Measurements from ENCODE around the gene MYO1E.

Gene MYO1E

DNA sequence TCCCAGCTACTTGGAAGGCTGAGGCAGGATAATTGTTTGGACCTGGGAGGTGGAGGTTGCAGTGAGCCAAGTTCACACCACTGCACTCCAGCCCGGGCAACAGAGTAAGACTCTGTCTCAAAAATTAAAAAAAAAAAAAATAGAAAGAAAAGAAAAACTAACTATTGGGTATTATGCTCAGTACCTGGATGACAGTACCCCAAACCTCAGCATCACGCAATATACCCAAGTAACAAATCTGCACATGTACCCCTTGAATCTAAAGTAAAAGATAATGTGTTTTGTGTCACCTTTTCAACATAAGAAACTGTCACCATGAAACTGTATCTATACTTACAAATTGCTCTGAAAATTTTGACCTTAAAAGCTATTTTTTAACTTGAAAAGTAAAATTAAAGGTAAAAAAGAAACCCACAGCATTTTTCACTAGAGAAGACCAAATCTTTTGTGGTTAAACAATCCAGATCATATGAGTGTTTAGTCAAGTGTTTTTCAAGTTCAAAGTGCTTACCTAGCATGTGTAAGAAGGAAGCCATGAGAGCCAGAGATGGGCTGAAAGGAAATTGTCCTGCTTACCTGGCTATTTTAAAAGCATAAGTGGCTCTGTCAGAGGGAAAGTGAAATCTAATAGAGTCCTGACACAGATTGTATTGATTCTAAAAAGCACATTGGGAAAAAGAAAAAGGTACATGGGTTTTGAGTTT lies 50.5 kb downstream of the MYO1E start:
- ChIA-PET POLR2A (no interaction called here), CTCF (interaction anchor here (1.4 kb wide), 1 partner anchor 9 kb away, joined by 4 read pairs; no protein-coding TSS in a partner anchor)
- DNase-seq (ENCODE audit: extremely low spot score) = no peak
- TF ChIP-seq, protein P1, sequence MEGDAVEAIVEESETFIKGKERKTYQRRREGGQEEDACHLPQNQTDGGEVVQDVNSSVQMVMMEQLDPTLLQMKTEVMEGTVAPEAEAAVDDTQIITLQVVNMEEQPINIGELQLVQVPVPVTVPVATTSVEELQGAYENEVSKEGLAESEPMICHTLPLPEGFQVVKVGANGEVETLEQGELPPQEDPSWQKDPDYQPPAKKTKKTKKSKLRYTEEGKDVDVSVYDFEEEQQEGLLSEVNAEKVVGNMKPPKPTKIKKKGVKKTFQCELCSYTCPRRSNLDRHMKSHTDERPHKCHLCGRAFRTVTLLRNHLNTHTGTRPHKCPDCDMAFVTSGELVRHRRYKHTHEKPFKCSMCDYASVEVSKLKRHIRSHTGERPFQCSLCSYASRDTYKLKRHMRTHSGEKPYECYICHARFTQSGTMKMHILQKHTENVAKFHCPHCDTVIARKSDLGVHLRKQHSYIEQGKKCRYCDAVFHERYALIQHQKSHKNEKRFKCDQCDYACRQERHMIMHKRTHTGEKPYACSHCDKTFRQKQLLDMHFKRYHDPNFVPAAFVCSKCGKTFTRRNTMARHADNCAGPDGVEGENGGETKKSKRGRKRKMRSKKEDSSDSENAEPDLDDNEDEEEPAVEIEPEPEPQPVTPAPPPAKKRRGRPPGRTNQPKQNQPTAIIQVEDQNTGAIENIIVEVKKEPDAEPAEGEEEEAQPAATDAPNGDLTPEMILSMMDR (IDR thresholded peaks at IDR 0.05; ENCODE audit: control extremely low read depth, extremely low read depth, low read depth, missing control alignments) = no peak

DNA sequence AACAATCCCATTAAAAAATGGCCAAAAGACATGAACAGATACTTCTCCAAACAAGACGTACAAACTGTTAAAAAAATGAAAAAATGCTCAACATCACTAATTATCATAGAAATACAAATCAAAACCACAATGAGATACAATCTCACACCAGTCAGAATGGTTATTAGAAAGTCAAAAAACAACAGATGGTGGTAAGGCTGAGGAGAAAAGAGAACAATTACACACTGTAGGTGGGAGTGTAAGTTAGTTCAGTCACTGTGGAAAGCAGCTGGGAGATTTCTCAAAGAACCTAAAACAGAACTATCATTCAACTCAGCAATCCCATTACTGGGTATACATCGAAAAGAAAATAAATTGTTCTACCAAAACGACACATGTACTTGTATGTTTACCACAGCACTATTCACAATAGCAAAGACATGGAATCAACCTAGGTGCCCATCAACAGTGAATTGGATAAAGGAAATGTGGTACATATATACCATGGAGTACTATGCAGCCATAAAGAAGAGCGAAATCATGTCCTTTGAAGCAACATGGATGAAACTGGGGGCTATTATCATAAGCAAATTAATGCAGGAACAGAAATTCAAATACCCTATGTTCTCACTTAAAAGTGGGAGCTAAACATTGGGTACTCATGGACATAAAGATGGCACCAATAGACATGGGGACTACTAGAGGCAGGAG lies 51.5 kb downstream of the MYO1E start:
- POLR2A ChIA-PET = no interaction called here
- CTCF ChIA-PET = interaction anchor here (1.4 kb wide), 1 partner anchor 10 kb away, joined by 4 read pairs; no protein-coding TSS in a partner anchor
- no peak for DNase-seq (ENCODE audit: extremely low spot score)
- TF ChIP-seq, protein P1 (IDR thresholded peaks at IDR 0.05; ENCODE audit: control extremely low read depth, extremely low read depth, low read depth, missing control alignments) = no peak

DNA sequence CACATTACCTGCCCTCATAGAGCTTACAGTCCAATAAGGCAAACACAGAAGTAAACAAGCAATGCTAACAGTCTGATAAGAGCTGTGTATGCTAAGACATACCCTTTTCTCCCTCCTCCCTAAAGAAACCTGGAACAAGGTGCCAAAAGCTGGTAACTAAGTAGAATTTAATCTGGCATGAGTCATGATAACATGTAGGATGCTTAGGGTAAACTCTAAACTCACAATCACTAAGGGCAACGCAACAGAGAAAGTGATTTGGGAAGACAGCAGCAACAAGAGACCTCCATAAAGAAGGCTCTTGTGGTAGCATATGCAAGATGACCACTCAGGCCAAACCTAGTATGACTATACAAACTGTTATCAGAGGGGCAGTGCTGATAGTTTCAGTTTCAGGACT lies 55.5 kb downstream of the MYO1E start:
- ChIA-PET POLR2A (no interaction called here), CTCF (interaction anchor here (0.9 to 1.3 kb wide), 3 partner anchors 19 to 94 kb away, joined by 3 read pairs; no protein-coding TSS in a partner anchor)
- TF ChIP-seq, protein P1 (IDR thresholded peaks at IDR 0.05; ENCODE audit: control extremely low read depth, extremely low read depth, low read depth, missing control alignments) = no peak
- no peak for DNase-seq (ENCODE audit: extremely low spot score)

DNA sequence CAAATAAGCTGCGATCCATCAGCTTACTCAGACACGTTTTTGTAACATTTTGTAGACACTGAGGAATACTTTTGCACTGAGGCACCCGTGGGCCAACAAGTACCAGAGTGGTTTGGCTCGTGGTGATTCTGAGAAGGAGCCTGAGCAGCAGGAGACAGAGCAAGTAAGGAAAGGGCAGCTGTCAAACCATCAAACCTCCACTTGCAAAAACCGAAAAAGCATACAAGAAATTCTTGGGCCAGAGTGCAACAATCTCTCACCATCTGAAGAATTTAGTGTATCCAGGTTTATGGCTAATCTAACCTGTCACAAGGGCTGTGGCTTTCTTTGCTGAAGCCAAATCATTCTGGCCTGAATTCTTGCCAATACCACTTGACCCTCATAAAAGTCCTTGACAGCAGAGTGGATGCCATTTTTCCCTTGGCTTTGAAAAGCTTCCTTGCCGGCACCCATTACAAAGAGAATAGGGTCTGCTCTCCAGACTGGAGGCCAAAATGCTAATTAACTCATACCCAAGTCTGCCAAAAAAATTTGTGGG lies 56.7 kb downstream of the MYO1E start:
- no peak for DNase-seq (ENCODE audit: extremely low spot score)
- TF ChIP-seq, protein P1 (IDR thresholded peaks at IDR 0.05; ENCODE audit: control extremely low read depth, extremely low read depth, low read depth, missing control alignments) = no peak
- ChIA-PET CTCF (interaction anchor here (0.9 to 2.4 kb wide), 11 partner anchors 10 to 283 kb away, joined by 3 to 9 read pairs (median 3); no protein-coding TSS in a partner anchor), POLR2A (interaction anchor here (0.7 kb wide), 1 partner anchor 14 kb away, joined by 6 read pairs; no protein-coding TSS in a partner anchor)

DNA sequence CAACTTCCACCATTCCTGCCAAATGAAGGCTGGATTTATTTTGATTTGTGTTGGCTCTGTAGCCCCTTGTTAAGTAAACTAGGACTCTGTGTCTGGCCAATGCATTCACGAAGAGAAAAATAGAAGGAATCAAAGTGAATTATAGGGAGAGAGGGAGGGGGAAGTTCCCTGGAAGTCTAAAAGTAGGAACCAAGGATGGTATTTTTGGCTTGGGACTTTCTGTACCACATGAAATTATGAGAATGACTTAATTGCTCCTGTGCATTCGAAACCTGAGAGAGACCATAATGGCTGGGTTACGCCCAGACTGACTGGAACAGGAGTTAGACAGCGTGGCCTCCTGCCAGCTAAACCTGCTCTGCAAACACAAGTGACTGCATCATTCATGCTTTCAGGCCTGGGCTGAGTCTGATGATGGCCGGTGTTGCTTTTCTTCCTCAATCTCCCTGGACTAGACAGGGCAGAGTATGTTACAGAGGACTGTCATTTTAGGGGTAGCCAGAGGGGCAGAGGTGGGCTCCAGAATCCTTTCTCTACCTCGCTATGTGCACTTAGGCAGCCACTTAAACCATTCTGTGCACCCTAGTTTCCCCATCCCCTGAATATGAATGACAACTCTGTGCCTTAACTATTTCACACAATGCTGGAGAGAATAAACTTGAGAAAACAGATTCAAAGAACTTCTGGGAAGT lies 58.9 kb downstream of the MYO1E start:
- POLR2A ChIA-PET = interaction anchor here (0.6 kb wide), 1 partner anchor 60 kb away, joined by 3 read pairs; no protein-coding TSS in a partner anchor
- CTCF ChIA-PET = interaction anchor here (1.2 to 2.1 kb wide), 6 partner anchors 8 to 67 kb away, joined by 3 to 9 read pairs (median 4); no protein-coding TSS in a partner anchor
- peak; percentile 51 for DNase-seq (ENCODE audit: extremely low spot score)
- TF ChIP-seq, protein P1 (IDR thresholded peaks at IDR 0.05; ENCODE audit: control extremely low read depth, extremely low read depth, low read depth, missing control alignments) = no peak

DNA sequence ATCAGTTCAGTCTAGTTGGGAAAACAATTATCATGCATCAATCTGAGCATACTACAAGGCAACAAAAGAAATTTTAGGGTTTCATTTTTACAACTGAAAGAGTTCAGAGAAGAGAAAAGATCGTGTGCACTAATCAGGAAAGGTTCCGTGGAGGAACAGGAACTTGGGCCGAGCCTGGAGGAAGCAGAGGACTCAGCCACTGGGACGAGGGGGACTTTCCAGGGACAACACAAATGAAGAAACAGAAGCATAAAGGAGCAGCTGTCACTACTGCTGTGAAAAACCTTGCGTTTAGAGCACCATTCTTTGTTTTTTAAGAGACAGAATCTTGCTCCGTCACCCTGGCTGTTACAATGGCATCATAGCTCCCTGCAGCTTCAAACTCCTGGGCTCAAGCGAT lies 60.5 kb downstream of the MYO1E start:
- TF ChIP-seq, protein P1 (IDR thresholded peaks at IDR 0.05; ENCODE audit: control extremely low read depth, extremely low read depth, low read depth, missing control alignments) = no peak

More for the DNA sequence above, 60.5 kb downstream of the MYO1E start:
- DNase-seq (ENCODE audit: extremely low spot score) = no peak
- POLR2A ChIA-PET = interaction anchor here (0.5 kb wide), 1 partner anchor 119 kb away, joined by 7 read pairs; no protein-coding TSS in a partner anchor
- CTCF ChIA-PET = interaction anchor here (1.4 kb wide), 1 partner anchor 65 kb away, joined by 4 read pairs; no protein-coding TSS in a partner anchor
